NCI-H2107 treated with DMSO at 0.1 percent for 48 hours (cell line): ENCODE measurements around the gene SEMA3D.

Experiments
- DNase-seq: peaks from one replicate; lab custom pipeline; 2025; ENCODE audit not compliant: unreplicated experiment; lab: John Stamatoyannopoulos, UW

The SEMA3D gene

DNA sequence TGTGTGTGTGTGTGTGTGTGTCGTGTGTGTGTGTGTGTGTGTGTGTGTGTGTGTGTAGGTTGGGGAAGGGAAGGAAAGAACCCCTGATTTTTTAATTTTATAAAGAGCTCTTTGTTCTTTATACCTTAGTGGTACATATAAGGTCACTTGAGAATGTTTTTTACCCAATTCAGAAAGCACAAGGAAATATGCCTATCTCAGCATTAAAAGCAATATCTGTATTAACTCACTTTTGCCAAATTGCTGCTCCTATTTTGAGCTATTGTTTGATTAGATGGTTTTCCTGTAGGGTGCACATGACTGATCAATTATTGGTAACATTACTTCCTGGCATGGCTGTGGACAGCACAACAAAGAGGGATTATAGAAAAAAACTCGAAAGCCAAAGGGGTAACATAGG, 60.5 kb downstream of the SEMA3D start:
- DNase-seq: no peak

DNA sequence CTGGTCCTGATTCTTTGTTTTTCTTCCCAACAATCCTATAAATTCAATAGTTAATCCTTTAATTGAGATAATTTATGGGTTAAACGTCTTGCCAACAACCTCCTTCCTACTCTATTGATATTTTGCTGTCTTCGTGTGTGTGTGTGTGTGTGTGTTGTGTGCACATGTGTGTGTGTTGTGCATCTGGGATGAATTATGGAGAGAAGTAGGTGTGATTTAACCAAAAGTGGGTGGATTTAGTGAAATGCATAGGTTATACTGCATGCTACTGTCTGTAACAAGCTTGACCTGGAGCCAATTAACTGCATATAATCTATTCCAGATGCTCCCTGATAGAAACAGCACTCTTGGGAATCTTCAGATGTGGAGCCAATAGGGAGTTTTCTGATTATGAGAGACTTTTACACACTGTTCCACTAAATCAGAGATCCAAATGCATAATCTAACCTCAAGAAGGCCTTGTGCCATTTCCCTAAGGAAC, 61.2 kb downstream of the SEMA3D start:
- no peak for DNase-seq

DNA sequence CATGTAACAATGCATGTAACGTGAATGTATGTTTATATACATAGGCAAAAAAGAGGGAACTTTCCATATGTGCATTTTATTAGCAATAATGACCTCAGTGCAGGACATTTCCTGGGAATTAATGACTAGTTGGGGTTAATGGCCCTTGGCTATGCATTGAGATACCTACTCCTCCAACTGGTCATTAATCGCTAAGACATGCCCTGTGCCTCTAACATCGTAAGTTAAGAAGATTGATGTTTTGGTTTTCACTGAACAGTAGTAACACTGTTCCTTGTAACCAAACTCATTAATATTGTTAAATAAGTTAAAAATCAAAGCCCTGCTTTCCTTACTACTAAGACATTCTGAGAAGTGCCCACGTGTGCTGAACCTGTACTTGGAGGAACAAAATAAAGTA, 61.7 kb downstream of the SEMA3D start:
- no peak for DNase-seq

DNA sequence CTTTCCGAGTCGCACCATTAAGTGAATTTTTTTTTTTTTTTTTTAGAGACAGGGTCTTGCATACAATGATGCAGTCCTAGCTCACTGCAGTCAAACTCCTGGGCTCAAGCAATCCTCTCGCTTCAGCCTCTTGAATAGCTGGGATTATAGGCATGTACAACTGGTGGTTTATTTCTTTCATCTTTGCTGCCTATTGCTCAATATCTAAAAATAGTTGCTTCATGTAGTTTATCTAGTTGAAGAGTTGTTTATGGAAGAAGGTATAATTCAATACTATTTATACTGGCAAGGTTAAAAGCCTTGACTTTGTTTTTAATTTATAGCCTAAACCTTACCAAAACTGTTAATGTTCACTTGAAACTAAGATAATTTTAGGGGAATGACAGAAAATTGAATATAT, 66.9 kb downstream of the SEMA3D start:
- no peak for DNase-seq

DNA sequence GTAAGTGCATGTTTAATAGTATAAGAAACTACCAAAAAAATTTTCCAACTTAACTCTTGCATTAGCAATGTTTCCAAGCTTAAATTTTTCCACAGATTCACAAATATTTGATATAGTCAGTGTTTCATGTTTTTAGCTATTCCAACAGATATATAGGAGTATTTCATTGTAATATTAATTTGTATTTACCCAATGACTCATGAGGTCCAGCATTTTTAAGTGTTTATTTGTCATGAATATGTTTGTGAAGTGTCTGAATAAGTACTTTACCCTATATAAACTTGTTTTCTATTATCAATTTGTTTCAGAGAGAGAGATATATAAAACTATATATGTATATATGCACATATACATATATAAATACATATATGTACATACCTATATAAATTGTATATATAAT, 71.0 kb downstream of the SEMA3D start:
- DNase-seq: no peak

DNA sequence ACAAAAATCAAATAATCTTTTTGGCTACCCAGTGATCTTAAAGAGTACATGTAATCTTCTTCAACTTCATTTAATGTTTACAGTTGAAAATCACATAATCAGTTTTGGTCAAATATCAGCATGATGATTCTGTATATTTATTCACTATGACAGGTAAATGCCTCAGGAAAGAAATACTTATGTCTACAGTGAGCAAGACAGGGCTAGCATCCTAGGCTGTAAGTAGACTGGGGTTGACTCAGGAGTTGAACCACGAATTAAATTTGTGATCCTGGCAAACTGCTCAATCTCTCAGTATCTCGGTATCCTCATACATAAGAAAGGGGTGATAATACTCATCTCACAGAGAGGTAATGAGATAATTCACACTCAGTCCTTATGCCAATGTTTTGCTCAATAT, 71.8 kb downstream of the SEMA3D start:
- no peak for DNase-seq

DNA sequence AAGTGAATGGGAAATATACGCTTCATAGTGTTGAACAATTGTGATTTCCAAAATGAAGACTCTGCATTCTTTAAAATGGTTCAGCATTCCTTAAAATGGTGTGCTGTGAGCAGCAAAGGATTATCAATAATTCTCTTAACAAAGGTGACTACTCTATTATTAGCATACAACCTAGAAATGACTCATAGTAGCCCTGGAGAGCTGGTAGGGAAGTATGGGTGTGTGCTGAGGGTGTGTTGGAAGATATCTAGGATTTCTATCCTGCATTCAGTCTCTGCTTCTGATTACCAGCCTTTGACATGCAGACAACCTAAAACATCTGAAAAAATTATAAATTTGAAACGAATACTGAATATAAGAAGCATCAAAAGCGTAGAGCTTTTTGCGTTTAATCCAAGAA, 72.5 kb downstream of the SEMA3D start:
- DNase-seq: no peak

DNA sequence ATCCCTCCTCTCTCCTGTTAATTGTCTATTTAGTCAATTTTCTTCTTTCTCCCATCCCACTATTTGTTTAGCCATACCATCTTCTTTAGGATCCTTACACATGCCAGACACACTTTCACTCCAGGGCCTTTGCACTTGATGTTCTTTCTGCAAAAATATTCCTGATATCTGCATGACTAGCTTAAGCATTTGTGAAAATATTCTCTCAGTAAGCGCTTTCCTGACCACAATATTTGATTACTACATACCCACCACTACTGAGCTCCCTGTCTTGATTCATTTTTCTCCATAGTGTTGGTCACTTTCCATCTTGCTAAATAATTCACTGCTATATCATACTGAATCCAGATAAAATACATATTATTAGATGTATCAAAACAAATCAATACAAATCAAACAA, 75.1 kb downstream of the SEMA3D start:
- no peak for DNase-seq

DNA sequence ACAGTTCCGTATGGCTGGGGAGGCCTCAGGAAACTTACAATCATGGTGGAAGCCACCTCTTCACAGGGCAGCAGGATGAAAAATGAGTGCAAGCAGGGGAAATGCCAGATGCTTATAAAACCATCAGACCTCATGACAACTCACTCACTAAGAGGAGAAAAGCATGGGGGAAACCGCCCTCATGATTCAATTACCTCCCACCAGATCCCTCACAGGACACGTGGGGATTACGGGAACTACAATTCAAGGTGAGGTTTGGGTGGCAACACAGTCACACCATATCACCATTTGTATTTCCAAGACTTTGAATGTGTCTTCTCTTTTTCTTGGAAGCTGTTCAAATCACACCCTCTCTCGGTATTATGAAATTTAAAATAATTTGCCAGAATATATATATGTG, 80.1 kb downstream of the SEMA3D start:
- DNase-seq: no peak

DNA sequence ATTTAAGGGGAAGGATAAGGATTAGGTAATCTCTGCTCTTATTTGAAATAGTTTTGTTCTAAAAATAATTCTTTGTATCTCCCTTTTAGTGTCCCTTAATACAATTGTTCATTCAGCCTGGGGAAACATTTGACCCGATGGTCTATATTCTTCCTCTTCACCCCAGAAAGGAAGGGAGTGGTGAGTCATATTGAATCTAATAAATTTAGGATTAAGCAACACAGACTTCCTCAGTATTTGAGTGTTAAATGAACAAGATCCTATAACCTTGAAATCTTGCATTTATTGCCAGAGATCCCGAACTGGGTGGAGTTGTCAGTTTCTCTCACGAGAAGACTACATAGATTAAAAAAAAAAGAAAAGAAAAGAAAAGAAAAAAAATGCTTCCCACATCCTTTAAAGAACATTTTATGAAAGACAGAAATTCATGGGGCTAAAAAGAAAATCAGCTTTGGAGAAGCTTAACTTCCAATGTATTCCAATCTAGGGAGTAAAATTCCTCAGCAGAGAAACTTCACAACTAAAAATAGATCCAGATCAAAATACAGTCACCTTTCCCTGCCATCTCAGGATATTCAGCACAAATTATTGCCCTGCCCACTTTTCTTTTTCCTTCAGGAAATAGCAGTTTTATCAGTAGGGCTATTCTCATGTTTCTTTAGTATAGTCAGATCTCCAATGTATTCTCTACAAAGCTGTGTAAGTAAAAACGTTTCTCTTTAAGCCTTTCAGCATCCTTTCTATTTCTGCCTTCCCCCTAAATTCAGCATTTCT, 82.2 kb downstream of the SEMA3D start:
- DNase-seq: no peak

DNA sequence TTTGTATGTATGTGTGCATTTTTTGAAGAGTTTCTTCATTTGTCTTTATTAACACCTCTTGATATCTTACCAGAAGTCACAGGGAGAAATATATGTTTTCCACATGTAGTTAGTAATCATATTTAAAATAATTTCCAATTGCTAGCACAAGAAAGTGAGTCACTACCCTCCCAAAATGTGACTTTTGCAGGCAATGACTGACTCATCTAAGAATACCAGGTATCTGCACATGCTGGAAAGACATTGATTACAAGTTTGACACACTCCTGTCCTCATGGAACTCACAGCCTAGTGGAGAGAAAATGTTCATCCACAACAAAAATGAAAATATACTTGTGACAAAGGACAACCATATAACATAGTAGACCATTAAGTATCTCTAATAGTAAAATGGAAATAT, 82.9 kb downstream of the SEMA3D start:
- no peak for DNase-seq

DNA sequence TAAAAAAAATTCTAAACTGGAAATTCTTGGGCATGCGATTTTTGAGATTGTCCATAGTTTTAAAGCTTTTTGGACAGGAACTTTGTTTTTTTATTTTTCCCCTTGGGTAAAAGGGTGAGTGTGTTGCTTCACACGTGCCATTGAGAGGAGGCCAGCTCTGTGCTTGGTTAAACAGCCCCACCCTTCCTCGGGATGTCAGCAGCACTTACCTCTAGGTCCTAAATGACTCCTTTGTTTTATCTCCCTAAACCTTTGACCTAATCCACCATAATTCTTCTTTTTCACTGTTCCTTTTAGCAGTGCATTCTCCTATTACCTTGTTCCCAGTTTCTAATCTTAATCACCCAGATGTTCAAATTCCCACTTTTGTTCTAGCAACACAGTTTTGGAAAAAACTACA, 83.5 kb downstream of the SEMA3D start:
- no peak for DNase-seq

DNA sequence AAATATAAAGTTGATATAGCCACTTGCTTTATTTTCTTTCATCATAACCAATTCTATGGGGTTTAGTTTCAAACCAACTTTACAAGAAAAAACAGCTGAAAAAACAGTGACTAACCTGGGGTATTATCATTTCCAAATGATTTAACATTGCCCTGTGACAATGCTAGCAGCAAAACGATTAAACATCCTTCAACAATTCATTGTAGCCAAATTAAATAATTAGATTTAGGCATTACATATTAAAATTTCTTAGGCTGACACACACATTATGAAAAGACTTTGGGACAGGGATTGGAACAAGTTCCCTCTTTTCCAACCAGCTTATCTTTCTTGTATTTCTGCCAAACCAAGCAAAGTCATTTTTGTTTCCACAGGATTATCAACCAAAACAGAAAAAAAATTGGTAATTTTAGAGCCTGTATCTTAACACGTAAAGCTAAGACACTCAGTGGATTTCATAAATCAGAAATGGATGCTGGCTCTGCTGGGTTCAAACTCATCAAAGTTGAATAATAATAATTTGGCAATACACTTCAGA, 84.0 kb downstream of the SEMA3D start:
- no peak for DNase-seq

DNA sequence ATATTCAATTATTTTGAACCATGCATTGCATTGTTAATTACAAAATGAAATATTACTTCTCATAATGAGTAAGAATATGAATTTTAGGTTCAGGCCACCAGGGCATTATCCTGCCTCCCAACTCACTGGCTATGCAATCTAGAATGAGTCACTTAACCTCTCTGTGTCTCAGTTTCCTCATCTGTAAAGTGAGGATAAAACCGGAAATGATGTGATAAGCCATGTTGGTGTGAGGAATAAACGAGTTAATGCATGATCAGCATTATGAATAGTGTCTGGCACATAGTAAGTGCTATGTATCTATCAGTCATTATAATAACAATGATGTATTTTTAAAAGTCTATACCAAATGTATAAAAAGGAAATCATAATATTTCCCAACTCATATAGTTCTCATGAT, 85.5 kb downstream of the SEMA3D start:
- no peak for DNase-seq

DNA sequence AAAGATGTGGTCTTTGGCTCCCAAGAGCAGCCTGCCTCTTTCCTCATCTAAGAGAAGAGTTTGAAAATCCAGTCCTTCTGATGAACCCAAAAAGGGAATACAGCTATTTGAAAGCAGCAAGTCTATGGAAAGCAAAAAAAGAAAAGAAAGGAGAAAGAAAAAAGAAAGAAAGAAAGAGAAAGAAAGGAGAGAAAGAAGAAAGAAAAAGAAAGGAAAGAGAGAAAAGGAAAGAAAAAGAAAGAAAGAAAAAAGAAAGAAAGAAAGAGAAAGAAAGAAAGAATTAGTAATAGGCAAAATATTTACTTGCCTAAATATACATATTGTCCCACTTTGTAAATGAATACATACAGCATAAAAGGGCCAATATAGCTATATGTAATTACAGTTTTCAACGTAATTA, 89.0 kb downstream of the SEMA3D start:
- DNase-seq: no peak

DNA sequence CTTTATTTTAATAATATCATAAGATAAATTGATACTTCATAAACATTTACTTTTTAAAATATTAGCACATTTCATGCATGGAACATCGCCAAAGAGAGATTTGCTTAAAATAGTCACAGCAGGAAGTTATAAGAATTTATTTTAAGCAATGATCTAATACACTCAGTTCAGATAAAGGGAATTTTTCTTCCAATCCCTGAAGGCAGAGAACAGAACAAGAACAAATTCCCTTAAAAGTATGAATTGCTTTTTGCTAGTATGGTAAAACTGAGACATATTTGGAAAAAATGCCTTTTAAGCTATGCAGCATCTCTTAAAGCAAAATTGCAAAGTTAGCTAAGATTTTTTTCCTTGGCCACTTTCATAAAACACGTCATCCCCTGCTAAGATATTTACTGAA, 91.0 kb downstream of the SEMA3D start:
- no peak for DNase-seq

DNA sequence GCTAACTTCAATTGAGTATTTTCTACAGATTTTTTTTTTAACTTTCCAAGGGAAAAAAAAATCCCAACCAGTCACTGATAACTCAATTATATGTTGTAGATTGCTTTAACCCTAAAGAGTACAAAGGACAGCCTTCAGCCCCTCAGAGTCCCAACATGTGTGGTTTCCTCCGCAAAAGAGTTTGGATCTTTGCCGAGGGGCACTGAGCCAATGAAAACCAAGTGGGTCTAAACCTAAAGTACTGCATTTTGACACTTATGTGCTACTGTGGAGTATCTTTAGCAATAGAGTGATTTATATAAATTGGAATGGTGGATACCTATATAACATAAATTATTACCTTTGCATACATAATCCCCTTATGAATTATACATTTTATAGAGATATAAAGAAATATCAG, 91.5 kb downstream of the SEMA3D start:
- DNase-seq: no peak

DNA sequence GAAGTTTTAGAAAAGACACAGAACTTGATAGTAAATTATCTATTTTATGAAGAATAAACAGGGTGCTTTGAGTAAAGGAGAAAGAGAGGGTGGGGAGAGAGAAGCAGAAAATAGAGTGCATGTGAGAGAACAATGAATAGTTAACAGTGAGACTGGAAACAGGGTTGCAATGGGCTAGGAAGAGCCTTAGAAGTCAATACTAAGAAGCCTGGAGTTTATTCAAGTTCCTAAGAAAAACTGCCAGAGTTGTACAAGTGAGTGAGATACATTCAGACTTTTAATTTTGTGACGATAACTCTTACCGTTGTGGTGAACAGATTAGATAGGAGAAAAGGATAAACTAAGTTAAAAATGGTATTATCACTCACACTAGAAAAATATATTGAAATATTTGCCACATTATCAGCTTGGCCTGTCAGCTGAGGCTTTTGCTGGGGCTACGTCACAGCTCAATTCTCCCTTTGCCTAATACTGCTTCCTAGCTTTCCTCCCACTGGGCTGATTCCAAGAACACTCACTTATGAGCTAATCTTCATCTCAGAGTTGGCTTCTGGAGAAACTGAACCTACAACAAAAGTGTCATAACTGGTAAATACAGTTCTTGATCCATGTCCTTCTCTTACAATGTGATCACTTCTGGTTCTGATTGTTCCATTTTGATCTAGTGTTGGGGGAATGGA, 92.7 kb downstream of the SEMA3D start:
- DNase-seq: no peak

DNA sequence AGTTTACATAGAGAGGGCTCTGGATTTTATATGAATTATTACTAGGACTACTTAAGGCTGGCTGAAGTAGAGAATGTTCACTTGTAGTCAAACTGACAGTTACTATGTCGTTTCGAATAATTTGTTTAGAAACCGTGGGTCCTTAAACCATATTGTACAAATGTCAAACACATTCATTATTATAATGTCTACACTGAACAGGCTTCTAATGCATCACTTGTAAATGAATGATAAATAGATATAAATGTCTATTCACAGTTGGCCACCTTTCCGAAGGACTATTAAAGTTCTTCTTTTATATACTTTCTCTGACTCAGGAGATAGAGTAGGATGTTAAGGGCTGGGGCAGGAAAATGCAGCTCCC, 95.3 kb downstream of the SEMA3D start:
- no peak for DNase-seq

DNA sequence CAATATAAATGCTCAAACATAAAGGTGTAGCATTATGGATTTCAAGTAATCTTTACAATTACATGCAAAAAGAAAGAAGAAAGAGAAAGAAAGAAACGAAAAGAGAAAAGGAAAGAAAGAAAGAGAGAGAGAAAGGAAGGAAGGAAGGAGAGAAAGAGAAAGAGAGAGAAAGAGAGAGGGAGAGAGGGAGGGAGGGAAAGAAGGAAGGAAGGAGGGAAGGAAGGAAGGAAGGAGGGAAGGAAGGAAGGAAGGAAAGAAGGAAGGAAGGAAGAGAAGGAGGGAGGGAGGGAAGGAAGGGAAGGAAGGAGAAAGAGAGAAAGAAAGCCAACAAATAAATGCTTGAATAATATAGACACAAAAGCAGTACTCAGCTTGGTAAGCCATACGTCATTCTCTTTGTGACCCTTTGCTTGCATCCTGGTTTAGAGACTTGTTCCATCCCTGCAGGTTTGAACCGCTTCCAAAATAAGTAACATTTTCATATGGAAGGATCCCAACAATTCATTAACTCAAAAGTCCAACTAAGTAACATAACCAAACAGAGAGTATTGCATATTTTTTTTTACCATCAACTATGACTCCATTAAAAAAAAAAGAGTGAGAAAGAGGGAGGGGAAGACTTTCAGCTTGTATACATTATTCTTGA, 95.8 kb downstream of the SEMA3D start:
- DNase-seq: no peak

DNA sequence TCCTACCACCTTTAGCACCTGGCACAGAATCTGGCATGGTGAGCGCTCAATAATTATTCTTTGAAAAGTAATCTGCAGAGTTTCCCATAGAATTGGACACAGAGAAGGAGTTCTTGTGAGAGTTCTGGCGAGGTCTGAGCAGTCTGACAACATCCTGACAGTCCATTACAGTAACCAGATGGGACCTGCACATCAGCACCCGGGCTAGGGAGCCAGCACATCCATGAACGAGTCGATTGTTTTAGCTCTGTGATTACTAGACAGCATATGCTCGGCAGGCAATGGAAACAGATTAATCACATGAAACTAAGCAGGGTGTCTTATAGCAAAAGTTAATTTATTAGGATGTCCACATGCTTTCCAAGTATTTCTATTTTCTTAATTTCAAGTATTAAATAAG, 96.7 kb downstream of the SEMA3D start:
- no peak for DNase-seq

DNA sequence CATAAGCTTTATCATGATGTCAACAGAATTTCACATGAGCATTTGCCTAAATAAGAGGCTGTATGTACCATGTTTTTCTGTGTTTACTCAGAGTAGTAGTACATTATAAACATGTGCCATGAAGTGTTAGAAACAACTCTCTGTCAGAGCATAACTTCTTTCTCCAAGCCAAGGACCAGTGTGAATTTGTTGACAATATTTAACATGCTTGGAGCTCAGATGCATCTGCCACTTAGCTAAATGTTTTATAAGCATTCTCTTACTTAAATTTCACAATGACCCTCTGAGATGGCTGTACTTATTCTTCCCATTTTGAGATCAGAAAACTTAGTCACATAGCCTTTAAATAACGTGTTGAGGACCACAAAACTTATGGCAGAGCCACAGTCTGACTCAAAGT, 105.0 kb downstream of the SEMA3D start:
- DNase-seq: no peak
